Kidney epithelial cell (primary cell): ENCODE results near the gene GPX2. TPM values are rescaled to one million over a fixed set of nuclear protein-coding genes. Genes with fewer than 3 reads are reported as not detected.
"Not testable (repeated sequence)": the region's sequence is repeated elsewhere in the genome, so short reads cannot be mapped to it uniquely, and the experiment has no call there.

Experiments used
- DNase-seq: peaks from one replicate; pipeline ENCODE4 v3.0.0-alpha.2; 2010; ENCODE audit warnings: low read depth
- H3K27me3 ChIP-seq: 2 replicates; pipeline ENCODE4 v1.6.0; 2011; ENCODE audit warnings: low read length; ENCODE audit not compliant: control insufficient read depth, insufficient read depth
- H3K36me3 ChIP-seq: 2 replicates; pipeline ENCODE4 v1.5.1; 2011; ENCODE audit warnings: low read length; ENCODE audit not compliant: control insufficient read depth, insufficient read depth
- H3K4me3 ChIP-seq: 2 replicates; pipeline ENCODE4 v1.5.1; 2011; ENCODE audit warnings: low read depth, mild to moderate bottlenecking, control low read depth, low read length
- CTCF ChIP-seq: IDR thresholded peaks from 2 replicates; pipeline ENCODE4 v1.5.1; 2011; ENCODE audit warnings: mild to moderate bottlenecking, moderate library complexity, low read length, control low read depth, inconsistent platforms; ENCODE audit not compliant: insufficient read depth, poor library complexity, severe bottlenecking
- total RNA-seq: library from RNA; depleted of rRNA; stranded (reverse); fragments of >200 nt; gene quantifications from 2 replicates; pipeline ENCODE4 v1.2.3, GENCODE V29; 2015

Gene GPX2
- total RNA-seq, 1 donor from 2014 or later, result not detected

GRCh38 chr14:64919618-64920017 lies 22.9 kb downstream of the GPX2 start:
- H3K27me3 ChIP-seq, result no peaks in the 10 kb centered on the region
- no peaks in the 10 kb centered on the region for H3K36me3 ChIP-seq
- TF ChIP-seq CTCF, result no peak
- H3K4me3 ChIP-seq, result no peak overlapping the region
- DNase-seq, result no peak

GRCh38 chr14:64919215-64919614 lies 23.3 kb downstream of the GPX2 start:
- TF ChIP-seq CTCF, result no peak
- H3K4me3 ChIP-seq, result no peak overlapping the region
- DNase-seq, result no peak
- no peaks in the 10 kb centered on the region for H3K36me3 ChIP-seq
- no peaks in the 10 kb centered on the region for H3K27me3 ChIP-seq

GRCh38 chr14:64918216-64918615 lies 24.3 kb downstream of the GPX2 start:
- Histone ChIP-seq H3K36me3 (no peaks in the 10 kb centered on the region), H3K27me3 (no peaks in the 10 kb centered on the region), H3K4me3 (no peak overlapping the region)
- no peak for TF ChIP-seq CTCF
- DNase-seq, result no peak

GRCh38 chr14:64915797-64916196 lies 26.7 kb downstream of the GPX2 start:
- Histone ChIP-seq H3K4me3 (no peak overlapping the region), H3K27me3 (peaks cover 3% of the 10 kb centered on the region), H3K36me3 (no peaks in the 10 kb centered on the region)
- no peak for TF ChIP-seq CTCF
- DNase-seq, result no peak

GRCh38 chr14:64915029-64915424 lies 27.5 kb downstream of the GPX2 start:
- H3K36me3 ChIP-seq, result no peaks in the 10 kb centered on the region
- no peak for DNase-seq
- peaks cover 3% of the 10 kb centered on the region for H3K27me3 ChIP-seq
- peak overlapping the region; percentile 81 for H3K4me3 ChIP-seq
- TF ChIP-seq CTCF, result no peak

GRCh38 chr14:64914237-64915028 lies 28.1 kb downstream of the GPX2 start, which contains the start of gene CHURC1:
Gene CHURC1, plus strand, starts transcription at chr14:64914455. Its CDS starts 41 bp downstream, at chr14:64914496.
- Histone ChIP-seq H3K4me3 (peak within 1 kb of the TSS; percentile 81), H3K36me3 (no peaks in the 10 kb centered on the region), H3K27me3 (peaks cover 5% of the 10 kb centered on the region)
- peak; percentile 97 for DNase-seq
- no peak for TF ChIP-seq CTCF

- H3K27me3 ChIP-seq, DNase-seq, H3K36me3 ChIP-seq, H3K4me3 ChIP-seq: not testable (repeated sequence)
Measured at GRCh38 chr14:64913477-64913876, 29.1 kb downstream of the GPX2 start.
